NCI-H1105 (cell line): ENCODE results near the gene MYH7.
A peak's percentile ranks its signal among the peaks of the same experiment; 100 is the strongest.
"Not testable (repeated sequence)": the region's sequence is repeated elsewhere in the genome, so short reads cannot be mapped to it uniquely, and the experiment has no call there.

Experiments used
- DNase-seq: peaks from one replicate; lab custom pipeline; 2025; lab: John Stamatoyannopoulos, UW

MYH7 gene

GRCh38 chr14:23435543-23436326 is at the start of gene MYH7:
Gene MYH7 (minus strand): TSS chr14:23435660. CDS start chr14:23433732, 1,928 bp downstream.
- no peak for DNase-seq

- peak; percentile 65 for DNase-seq
Measured at GRCh38 chr14:23483236-23483854, 47.9 kb upstream of the MYH7 start.

GRCh38 chr14:23482823-23483148 is 47.3 kb upstream of the MYH7 start:
- no peak for DNase-seq

DNA sequence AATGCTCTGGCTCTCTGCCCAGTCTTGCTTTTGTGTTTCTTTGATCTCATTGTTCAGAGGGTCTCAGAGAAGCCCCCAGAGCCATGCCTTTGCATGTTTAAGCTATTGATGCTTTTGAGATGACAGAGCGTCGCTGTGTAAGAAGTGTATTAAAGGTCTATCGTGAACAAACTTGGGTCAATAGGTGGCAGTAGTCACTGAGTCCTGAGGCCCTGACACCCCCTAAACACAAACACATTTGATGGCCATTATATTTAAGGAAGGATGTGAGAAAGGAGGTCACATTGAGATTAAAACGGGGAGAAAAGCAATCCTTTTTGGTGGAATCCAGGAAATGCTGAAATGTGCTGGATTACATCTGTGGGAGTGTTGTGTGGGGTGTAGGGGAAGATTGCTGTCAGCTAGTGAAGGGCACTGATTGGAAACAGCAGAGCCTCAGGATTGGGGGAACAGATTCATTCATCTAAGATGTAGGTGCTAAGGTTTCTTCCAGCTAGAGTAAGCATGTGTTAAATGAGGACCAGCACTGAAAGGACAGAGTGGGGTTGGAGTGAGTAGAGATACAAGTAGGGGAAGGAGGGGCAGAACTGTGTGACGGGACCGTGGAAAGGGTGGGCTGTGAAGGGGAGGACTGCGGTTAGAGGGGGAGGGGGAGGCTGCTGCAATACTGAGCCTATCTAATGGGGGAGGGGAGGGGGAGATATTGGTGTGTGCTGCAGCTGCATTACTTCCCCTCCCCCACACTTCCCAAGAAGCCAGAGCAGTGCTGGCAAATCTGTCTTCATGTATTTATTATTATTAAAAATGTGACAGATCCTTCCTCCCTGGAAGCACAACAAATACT is 46.7 kb upstream of the MYH7 start:
- no peak for DNase-seq

DNA sequence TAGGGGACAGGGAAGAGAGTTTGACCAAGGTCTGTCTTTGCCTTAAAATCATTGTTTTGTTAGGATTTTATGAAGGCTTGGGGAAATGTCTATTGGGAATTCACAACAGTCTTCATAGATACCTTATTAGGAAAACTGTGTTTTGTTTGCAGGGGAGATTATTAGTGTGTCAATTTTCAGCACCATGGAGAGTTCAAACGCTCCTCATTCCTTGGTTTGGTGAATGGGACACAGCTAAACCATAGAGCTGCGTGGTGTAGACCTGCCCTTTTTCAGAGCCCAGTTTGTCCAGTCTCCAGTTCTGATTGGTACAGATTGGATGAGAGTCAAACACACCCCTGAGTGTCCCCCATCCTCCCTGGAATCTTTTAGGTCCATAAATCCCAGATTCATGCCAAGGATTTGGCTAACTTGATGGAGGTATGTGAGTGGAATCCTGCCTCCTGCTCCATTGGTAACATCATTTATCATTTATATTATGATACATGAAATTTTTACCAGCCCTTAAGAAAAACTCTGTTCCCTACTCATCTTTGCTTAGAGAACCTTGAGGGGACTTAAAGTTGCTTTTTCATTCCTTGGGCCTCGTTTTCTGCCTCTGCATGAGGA is 46.0 kb upstream of the MYH7 start:
- no peak for DNase-seq

DNA sequence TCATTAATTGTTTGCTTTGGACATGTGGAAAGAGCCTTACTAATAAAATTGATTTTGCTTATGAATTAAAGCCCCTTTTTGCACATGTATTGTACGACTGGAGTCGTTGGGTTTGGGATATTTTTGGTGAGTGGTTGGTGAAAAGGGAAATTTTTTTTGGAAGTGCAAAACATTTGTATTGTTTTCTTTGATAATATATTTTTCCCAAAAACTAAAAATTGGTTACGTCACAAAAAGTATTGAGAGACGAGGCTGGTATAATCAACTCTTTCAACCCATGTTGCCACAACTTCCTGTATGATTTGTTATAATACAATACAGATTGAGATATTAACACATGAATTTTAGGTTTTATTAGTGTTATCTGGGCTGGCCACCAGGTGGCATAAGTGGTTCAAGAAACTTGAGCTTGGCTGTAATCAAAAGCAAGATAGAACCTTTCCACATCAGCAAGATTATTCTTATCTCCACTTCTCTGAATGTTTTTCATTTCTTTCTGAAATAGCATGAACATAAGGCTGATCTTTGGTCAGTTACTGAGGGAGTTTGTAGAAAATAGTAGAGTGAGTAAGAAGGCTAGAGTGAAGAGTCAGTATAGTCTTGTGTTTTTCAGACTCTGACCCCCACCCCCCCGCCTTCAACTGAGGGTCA is 42.8 kb upstream of the MYH7 start:
- peak; percentile 62 for DNase-seq

- DNase-seq, result no peak
Measured at GRCh38 chr14:23470947-23471346, 35.5 kb upstream of the MYH7 start.

- no peak for DNase-seq
Measured at GRCh38 chr14:23469906-23470403, 34.5 kb upstream of the MYH7 start.

DNA sequence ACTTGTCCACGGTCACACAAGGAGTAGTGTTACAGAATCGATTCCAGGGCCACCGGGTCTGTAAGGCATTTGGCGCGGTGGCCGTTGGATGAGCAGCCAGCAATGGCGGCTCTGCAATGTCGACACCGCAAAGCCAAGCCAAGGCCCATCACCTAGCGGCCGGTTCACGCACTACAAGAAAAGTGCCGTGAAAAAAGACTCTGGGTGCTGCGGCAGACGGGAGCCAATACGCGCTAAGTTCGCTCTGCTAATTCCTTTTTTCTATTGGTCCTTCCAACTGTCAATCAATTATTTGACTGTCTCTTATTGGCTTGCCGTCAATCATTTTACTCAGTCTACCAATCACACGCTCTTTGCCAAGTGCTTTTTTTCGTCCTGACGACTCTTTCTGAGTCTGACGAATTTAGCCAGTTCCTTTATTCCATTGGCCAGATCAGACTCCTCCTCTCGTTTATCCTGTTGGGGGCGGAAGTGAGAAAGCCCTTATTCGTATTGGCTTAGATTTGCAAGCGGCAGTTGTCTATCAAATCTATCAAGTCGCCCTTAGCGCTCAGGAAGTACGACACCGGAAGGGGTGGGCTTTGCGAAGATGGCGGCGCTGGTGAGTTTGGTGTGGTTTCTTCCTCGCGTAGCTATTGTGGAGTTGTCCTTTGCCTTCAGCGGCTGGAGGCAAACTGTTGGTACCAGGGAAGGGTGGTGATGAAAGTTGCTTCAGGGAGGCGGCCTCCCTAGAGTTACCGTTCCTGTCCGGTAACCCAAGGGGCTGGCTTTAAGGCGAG is 33.9 kb upstream of the MYH7 start, which contains the start of gene NGDN:
Gene NGDN, plus strand, starts transcription at position 577 of the 779 bp plus-strand sequence. Its CDS starts 13 bp downstream, at position 590.
- DNase-seq, result peak; percentile 100

DNA sequence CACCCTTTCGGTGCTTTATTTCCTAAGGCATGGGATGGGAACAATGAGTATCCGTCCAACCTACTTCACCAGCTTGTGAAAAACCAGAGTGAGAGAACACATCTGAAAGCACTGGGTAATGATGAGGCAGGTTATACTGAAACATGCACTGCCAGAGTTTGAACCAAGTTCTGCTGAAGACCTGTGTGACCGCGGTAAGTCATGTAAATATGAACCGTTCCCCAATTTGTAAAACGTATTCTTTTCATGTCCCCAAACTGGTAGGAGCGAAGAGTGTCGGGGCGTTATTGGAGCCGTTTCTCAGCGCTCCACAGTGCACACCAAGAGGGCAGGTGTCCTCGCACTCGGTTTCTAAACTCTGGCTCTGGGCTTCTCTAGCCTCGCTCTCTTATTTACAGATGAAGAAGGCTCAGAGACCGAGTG is 33.3 kb upstream of the MYH7 start:
- DNase-seq, result no peak

DNA sequence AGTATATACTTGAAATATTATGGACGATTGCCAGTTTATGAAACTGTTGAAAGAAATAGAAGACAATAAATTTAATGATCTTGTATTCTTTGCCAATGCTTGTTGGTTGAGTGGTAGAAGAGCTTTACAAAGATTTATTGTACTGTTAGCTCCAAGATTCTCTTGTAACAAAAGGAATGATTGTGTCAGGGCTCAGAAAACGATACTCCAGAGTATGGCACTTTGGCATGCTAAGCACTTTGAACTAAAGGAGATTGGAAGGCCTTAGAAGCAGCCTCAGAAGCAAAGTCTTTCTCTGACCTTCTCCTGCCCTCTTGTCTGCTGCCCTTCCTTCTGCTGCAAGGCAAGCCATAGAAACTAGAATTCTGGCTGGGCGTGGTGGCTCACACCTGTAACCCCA is 29.8 kb upstream of the MYH7 start:
- DNase-seq, result no peak

DNA sequence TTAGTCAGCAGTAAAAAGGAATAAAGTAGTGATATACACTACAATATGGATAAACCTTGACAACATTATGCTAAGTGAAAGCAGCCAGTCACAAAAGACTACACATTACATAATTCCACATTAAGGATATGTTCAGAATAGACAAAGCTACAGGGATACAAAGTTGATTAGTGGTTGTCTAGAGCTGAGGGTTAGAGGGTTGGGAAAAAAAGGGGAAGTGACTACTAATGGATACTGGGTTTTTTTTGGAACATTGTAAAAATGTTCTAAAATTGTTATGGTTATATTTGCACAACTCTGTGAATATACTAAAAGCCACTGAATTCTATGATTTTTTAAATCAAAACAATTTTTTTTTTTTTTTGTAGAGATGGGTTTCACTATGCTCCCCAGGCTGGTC is 29.2 kb upstream of the MYH7 start:
- no peak for DNase-seq

DNA sequence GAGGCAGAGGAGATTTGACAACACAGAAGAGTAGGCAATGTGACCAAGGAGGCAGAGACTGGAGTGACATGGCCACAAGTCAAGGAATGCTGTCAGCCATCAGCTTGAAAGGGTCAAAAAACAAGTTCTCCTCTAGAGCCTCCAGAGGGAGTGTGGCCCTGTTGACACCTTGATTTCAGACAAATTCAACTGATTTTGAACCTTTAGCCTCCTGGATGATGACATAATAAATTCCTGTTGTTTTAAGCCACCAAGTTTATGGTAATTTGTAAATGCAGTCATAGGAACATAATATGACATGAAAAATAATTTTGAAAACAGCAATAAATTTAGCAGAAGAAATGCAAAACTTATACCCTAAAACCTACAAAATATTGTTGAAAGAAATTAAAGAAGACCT is 25.5 kb upstream of the MYH7 start:
- DNase-seq, result no peak

GRCh38 chr14:23457587-23458445 is 22.4 kb upstream of the MYH7 start:
- DNase-seq, result no peak

- DNase-seq, result not testable (repeated sequence)
Measured at GRCh38 chr14:23456883-23457586, 21.6 kb upstream of the MYH7 start.

- DNase-seq, result no peak
Measured at GRCh38 chr14:23454445-23454856, 19.0 kb upstream of the MYH7 start.

DNA sequence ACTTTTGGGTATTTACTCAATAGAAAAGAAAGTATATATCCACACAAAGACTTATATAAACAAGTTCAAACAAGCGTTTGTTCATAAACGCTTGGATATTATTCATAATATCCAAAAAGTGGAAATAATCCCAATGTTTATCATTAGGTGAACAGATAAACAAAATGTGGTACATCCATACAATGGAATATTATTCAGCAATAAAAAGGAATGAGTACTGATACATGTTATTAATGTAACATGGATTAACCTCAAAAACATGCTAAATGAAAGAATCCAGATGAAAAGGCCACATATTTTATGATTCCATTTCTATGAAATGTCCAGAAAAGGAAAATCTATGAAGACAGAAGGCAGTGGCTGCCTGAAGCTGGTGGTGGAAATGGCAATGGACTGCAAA is 16.8 kb upstream of the MYH7 start:
- DNase-seq, result no peak

DNA sequence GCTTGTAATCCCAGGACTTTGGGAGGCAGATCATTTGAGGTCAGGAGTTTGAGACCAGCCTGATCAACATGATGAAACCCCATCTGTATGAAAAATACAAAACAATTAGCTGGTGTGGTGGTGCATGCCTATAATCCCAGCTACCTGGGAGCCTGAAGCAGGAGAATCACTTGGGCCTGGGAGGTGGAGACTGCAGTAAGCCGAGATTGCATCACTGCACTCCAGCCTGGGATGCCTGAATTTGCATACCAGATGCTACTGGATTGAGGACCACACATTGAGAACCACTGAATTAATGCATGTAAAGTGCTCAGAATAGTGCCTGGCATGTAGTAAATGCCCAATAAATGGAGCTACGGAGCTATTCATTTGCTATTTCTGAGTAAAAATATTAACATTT is 14.9 kb upstream of the MYH7 start:
- DNase-seq, result no peak

- no peak for DNase-seq
Measured at GRCh38 chr14:23449314-23449713, 13.9 kb upstream of the MYH7 start.
